ENCODE data around the gene TBC1D2.

Gene TBC1D2

DNA sequence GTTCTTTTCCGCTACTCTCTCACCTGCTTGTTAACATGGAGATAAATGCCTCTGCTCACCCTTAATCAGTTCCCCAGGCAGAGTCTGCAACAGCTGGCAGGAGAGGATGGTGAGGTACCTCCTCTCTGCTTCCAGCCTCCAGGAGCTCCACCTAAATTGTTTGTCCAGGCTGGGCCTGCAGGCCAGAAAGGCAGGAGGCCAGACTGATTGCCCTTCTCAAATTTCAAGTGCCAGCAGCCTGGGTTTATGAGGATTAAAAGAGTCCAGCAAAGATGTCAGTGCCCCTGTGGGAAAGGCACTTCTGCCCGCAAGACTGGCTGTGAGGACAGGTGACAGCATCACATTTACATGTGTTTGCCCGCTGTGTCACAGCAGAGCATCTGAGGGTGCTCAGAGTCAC is 82.8 kb downstream of the TBC1D2 start:
- no peak for DNase-seq (ENCODE audit: low read depth in 1 of 2, low spot score in 1 of 2)

DNA sequence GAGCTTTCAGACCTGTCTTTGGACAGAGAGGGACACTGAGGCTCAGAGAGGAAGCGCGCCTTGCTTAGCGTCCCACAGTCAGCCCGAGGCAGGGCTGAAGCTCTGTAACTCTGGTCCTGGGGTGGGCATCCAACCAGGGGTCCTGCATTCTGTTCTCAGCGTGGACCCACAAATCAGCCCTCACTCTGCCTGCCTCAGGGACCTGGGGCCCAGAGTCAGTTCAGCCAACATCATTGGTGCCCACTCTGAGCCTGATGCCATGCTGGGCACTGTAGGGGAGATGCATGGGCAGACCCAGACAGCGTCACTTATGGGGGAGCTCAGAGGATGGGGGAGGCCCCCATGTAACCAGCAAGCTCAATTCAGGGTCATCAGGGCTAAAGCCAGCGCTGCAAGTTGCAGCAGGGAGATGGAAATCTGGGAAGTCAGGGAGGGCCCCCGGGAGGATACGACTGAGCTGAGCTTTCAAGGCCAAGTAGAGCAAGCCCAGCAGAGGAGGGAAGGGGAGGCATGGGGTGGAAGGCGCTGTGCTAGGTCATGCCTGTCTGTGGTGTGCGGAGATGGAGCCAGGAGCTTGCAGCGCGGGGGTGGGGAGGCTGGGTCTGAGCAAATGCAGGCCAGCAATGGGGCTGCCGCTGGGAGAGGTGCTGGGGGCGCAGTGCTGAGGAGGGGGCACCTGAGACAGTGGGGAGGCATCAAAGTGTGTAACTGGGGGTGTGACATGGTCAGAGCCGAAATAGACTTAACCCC is 84.1 kb downstream of the TBC1D2 start:
- H3K4me3 ChIP-seq (replicated peaks; ENCODE audit: insufficient read depth, low read length): no peak overlapping the region
- TF ChIP-seq, protein P1, sequence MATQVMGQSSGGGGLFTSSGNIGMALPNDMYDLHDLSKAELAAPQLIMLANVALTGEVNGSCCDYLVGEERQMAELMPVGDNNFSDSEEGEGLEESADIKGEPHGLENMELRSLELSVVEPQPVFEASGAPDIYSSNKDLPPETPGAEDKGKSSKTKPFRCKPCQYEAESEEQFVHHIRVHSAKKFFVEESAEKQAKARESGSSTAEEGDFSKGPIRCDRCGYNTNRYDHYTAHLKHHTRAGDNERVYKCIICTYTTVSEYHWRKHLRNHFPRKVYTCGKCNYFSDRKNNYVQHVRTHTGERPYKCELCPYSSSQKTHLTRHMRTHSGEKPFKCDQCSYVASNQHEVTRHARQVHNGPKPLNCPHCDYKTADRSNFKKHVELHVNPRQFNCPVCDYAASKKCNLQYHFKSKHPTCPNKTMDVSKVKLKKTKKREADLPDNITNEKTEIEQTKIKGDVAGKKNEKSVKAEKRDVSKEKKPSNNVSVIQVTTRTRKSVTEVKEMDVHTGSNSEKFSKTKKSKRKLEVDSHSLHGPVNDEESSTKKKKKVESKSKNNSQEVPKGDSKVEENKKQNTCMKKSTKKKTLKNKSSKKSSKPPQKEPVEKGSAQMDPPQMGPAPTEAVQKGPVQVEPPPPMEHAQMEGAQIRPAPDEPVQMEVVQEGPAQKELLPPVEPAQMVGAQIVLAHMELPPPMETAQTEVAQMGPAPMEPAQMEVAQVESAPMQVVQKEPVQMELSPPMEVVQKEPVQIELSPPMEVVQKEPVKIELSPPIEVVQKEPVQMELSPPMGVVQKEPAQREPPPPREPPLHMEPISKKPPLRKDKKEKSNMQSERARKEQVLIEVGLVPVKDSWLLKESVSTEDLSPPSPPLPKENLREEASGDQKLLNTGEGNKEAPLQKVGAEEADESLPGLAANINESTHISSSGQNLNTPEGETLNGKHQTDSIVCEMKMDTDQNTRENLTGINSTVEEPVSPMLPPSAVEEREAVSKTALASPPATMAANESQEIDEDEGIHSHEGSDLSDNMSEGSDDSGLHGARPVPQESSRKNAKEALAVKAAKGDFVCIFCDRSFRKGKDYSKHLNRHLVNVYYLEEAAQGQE (IDR thresholded peaks at IDR 0.05; ENCODE audit: insufficient replicate concordance, low read depth): no peak
- TF ChIP-seq GABPA (IDR thresholded peaks at IDR 0.05; ENCODE audit: low read depth) (no peak), SPI1 (IDR thresholded peaks at IDR 0.05; ENCODE audit: borderline replicate concordance, low read depth) (no peak), POLR2AphosphoS5 (IDR thresholded peaks at IDR 0.05; ENCODE audit: low read depth) (no peak)
- TF ChIP-seq, protein P2, sequence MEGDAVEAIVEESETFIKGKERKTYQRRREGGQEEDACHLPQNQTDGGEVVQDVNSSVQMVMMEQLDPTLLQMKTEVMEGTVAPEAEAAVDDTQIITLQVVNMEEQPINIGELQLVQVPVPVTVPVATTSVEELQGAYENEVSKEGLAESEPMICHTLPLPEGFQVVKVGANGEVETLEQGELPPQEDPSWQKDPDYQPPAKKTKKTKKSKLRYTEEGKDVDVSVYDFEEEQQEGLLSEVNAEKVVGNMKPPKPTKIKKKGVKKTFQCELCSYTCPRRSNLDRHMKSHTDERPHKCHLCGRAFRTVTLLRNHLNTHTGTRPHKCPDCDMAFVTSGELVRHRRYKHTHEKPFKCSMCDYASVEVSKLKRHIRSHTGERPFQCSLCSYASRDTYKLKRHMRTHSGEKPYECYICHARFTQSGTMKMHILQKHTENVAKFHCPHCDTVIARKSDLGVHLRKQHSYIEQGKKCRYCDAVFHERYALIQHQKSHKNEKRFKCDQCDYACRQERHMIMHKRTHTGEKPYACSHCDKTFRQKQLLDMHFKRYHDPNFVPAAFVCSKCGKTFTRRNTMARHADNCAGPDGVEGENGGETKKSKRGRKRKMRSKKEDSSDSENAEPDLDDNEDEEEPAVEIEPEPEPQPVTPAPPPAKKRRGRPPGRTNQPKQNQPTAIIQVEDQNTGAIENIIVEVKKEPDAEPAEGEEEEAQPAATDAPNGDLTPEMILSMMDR (IDR thresholded peaks at IDR 0.05; ENCODE audit: insufficient read depth, low read length): no peak
- DNase-seq (ENCODE audit: low read depth in 1 of 2, low spot score in 1 of 2): no peak
- no peaks in the 10 kb centered on the region for H3K27me3 ChIP-seq (ENCODE audit: insufficient read depth, poor library complexity, severe bottlenecking)
- H3K27ac ChIP-seq (replicated peaks): no peak overlapping the region

More for the DNA sequence above, 82.8 kb downstream of the TBC1D2 start:
- Histone ChIP-seq H3K27ac (replicated peaks) (no peak overlapping the region), H3K27me3 (ENCODE audit: insufficient read depth, poor library complexity, severe bottlenecking) (no peaks in the 10 kb centered on the region), H3K4me3 (replicated peaks; ENCODE audit: insufficient read depth, low read length) (no peak overlapping the region)
- TF ChIP-seq POLR2AphosphoS5 (IDR thresholded peaks at IDR 0.05; ENCODE audit: low read depth) (no peak), GABPA (IDR thresholded peaks at IDR 0.05; ENCODE audit: low read depth) (no peak), SPI1 (IDR thresholded peaks at IDR 0.05; ENCODE audit: borderline replicate concordance, low read depth) (no peak)
- TF ChIP-seq, protein P1 (IDR thresholded peaks at IDR 0.05; ENCODE audit: insufficient replicate concordance, low read depth): no peak
- TF ChIP-seq, protein P2 (IDR thresholded peaks at IDR 0.05; ENCODE audit: insufficient read depth, low read length): no peak

DNA sequence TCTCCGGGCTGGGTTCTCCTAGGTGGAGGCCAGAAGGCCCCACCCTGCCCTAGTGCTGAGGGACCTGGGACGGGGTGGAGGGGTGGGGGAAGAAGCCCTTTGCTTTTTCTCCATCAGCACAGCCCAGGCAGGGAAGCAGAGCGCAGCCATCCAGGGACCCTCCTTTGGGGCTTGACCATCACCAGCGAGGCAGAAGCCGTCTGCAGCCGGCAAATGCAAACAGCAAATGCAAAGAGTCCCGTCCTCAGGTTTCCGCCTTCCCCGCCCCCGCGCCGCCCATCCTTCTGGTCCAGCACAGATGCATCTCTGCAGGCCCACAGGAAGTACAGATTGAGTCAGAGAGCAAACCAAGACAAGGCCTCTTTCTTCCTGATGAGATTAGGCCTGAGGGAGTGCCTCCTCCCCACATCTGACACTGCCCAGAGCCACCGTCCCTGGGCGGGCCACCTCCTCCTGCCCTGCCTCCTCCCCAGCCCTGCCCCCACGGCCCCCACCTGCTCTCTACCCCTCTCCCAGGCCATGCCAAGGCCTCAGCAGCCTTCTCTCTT is 86.4 kb downstream of the TBC1D2 start:
- DNase-seq (ENCODE audit: low read depth in 1 of 2, low spot score in 1 of 2): peak in 1 of 2 experiments; percentile 38
- 0 out of 2 replicates have a peak overlapping the region, but pooled peaks have one; percentile 15 for H3K27ac ChIP-seq (replicated peaks)
- no peaks in the 10 kb centered on the region for H3K27me3 ChIP-seq (ENCODE audit: insufficient read depth, poor library complexity, severe bottlenecking)
- TF ChIP-seq, protein P2 (IDR thresholded peaks at IDR 0.05; ENCODE audit: insufficient read depth, low read length): no peak
- TF ChIP-seq GABPA (IDR thresholded peaks at IDR 0.05; ENCODE audit: low read depth) (no peak), SPI1 (IDR thresholded peaks at IDR 0.05; ENCODE audit: borderline replicate concordance, low read depth) (no peak), POLR2AphosphoS5 (IDR thresholded peaks at IDR 0.05; ENCODE audit: low read depth) (no peak)
- TF ChIP-seq, protein P1 (IDR thresholded peaks at IDR 0.05; ENCODE audit: insufficient replicate concordance, low read depth): no peak
- H3K4me3 ChIP-seq (replicated peaks; ENCODE audit: insufficient read depth, low read length): no peak overlapping the region

All from HL-60 (cell line).